HG03095 (cell line): ENCODE results near the gene FBXO22.
"Not testable (repeated sequence)": the region's sequence is repeated elsewhere in the genome, so short reads cannot be mapped to it uniquely, and the experiment has no call there.

ENCODE experiments used
- ATAC-seq: cut with Tn5 transposase; IDR thresholded peaks from one replicate; pipeline ENCODE4 v1.9.1; 2021; ENCODE audit warnings: moderate library complexity; ENCODE audit not compliant: unreplicated experiment

The FBXO22 gene

DNA sequence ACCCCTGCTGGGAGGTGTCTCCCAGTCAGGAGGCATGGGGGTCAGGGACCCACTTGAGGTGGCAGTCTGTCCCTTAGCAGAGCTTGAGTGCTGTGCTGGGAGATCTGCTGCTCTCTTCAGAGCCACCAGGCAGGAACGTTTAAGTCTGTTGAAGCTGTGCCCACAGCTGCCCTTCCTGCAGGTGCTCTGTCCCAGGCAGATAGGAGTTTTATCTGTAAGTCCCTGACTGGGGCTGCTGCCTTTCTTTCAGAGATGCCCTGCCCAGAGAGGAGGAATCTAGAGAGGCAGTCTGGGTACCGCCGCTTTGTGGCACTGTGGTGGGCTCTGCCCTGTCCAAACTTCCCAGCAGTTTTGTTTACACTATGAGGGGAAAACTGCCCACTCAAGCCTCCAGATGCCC is 73.1 kb downstream of the FBXO22 start:
- not testable (repeated sequence) for ATAC-seq

DNA sequence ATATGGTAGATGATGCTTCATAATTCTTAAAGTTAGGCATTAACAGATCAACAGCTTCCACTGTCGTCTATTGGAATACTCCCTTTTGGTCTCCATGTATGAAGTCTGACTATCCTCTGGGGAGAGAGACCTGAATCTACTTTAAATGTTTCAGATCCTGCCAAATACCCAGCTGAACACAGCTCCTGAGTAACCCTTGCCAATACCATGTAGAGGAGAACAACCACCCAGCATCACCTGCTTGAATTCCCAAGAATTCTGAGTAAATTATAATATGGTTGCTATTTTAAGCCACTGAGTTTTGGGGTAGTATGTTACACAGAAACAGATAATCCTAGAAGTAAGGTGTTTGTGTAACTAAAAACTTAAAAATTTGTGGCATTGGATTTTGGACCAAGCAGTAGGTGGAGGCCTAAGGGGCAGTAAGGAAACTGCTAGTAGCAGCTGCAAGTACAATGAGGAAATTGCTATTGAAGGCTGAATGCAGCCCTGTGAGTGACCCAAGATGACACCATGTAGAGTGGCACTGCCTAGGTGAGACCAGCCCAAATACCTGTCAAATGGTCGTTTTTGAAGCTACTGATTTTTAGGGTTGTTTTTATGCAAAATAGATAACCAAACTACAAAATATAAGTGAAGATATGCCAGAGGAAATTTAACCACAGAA is 77.6 kb downstream of the FBXO22 start:
- no peak for ATAC-seq

DNA sequence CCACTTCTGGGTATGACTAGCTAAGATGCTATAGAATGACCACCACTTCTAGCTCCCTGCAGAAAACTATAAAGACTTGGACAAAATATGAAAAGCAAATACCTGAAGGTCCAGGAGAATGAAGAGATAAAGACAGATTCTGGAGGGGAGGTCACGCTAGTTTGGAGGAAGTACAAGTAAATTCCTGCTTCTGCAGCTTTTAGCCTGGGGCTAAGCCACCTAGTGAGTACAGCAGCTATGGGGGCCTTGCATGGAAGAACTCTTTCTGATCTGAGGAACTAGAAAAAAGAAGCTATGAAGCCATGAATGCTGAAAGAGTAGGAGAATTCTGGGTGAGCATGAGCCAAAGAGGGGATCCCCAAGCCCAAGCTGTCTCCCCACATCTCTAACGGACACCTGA is 78.8 kb downstream of the FBXO22 start:
- no peak for ATAC-seq

DNA sequence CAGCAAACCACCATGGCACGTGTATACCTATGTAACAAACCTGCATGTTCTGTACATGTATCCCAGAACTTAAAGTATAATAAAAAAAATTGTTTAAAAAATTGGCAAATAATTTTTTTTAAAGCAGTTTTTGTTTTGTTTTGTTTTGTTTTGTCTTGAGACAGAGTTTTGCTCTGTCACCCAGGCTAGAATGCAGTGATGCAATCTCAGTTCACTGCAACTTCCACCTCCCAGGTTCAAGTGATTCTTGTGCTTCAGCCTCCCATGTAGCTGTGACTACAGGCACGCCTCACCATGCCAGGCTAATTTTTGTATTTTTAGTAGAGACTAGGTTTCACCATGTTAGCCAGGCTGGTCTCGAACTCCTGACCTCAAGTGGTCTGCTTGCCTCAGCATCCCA is 81.0 kb downstream of the FBXO22 start:
- ATAC-seq: not testable (repeated sequence)

DNA sequence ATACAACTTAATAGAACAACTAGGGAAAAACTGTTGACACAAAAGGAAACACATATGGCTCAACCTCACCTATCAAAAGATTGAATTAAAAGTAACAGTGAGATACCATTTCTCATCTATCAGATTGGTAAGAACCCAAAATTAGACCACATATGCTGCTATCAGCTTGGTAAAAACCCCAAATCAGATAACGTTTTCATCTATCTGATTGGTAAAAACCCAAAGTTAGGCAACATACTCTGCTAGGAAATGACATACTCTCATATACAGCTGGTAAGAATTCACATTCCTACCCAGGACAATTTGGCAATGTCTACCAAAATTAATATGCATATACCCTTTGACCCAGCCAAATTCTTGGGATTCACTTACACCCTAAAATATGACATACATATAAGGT is 82.3 kb downstream of the FBXO22 start:
- ATAC-seq: no peak

DNA sequence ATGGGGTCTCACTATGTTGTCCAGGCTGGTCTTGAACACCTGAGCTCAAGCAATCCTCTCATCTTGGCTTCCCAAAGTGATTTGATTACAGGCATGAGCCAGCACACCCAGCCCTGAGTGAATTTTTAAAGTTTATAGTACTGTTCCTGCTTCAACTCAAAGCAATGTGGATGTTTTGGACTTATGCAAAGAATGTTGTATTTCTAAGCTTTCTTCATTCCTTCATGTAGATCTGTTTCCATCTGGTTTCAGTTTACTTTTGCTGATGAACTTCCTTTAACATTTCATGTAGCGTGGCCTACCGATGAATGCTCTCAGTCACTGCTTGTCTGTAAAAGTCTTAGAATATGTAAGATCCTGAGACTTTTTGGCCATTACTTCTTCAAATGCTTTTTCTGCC is 85.4 kb downstream of the FBXO22 start:
- no peak for ATAC-seq

DNA sequence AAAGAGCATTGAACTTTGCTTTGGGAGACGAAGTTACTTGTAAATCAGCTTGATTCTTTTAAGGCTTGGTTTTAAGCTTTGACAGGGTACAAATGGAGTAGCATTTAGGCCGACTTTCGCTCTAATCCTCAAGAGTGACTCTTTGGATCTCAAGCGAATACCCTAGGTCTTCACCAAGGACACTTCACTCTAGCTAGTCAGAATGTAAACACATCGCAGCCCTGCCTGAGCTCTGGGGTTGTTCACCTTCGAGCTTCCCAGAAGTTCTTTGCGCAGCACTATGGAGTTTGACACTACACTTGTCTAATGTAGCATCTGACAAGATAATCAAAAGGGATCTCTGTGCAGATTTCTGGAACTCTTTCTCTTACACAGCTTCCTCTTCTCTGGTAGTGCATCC is 86.2 kb downstream of the FBXO22 start:
- no peak for ATAC-seq
